ENCODE measurements around the gene GSTO2. TPM values are rescaled to one million over a fixed set of nuclear protein-coding genes. Genes with fewer than 3 reads are reported as not detected.

The GSTO2 gene
- total RNA-seq, 1 donor from 2014 or later = 7.8 TPM

DNA sequence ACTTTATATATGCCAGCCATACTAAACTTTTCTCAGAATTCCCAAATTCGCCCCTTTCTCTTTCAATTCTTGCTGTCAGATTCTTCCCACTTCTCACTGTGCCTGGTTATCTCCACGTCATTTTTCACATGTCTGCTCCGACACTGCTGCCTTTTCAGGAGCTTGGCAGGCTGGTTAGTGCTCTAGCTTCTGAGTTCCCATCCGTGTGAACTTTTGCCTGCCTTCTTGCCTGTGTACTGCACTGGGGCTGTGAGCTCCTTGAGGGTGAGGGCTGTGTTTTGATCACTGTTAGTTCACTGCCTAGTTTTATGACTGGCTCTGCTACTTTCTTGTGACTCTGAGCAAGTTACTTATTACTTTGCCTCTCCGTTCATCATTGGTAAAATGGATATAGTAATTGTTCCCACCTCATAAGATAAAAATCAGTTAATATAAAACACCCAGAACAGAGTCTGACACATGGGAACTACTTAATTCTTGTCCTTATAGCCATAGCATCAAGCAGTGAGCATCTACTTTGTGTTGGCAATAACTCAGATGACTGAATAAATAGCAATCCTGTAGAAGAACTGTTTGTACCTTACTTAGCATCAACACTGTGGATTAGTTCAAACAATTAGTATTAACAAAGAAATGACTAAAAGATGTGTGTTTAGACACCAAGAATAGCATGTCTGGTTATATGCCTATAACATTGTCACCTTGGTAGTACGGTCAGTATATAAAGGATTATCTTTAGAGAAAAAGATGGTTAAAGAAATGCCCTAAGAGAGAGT is 8.8 kb upstream of the GSTO2 start:
- H3K4me3 ChIP-seq = no peak overlapping the region

DNA sequence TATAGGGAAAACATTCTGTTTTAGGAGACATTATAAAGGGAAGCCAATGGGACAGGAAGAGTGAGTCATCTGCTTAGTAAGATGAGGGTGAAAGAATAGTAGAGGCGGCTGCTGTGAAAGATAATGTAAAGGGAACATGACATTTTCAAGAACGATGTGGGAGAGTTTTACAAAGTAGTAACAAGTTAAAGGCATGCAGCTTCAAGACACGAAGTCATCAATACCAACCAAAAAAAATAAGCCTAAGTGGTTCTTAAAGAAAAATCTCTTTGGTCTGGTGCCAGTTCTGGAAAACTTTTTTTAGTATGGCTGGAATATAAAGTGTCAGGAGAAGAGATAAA is 8.2 kb upstream of the GSTO2 start:
- no peaks in the 10 kb centered on the region for H3K9me3 ChIP-seq
- TF ChIP-seq, protein P1, sequence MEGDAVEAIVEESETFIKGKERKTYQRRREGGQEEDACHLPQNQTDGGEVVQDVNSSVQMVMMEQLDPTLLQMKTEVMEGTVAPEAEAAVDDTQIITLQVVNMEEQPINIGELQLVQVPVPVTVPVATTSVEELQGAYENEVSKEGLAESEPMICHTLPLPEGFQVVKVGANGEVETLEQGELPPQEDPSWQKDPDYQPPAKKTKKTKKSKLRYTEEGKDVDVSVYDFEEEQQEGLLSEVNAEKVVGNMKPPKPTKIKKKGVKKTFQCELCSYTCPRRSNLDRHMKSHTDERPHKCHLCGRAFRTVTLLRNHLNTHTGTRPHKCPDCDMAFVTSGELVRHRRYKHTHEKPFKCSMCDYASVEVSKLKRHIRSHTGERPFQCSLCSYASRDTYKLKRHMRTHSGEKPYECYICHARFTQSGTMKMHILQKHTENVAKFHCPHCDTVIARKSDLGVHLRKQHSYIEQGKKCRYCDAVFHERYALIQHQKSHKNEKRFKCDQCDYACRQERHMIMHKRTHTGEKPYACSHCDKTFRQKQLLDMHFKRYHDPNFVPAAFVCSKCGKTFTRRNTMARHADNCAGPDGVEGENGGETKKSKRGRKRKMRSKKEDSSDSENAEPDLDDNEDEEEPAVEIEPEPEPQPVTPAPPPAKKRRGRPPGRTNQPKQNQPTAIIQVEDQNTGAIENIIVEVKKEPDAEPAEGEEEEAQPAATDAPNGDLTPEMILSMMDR (IDR thresholded peaks at IDR 0.05) = no peak
- peak overlapping the region; percentile 25 for H3K27ac ChIP-seq
- H3K4me1 ChIP-seq = peaks cover 55% of the 10 kb centered on the region
- H3K27me3 ChIP-seq (ENCODE audit: low read depth) = no peaks in the 10 kb centered on the region
- H3K4me3 ChIP-seq = no peak overlapping the region
- DNase-seq (no peak), ATAC-seq (no peak)
- intact Hi-C loops (cut with DNase I) = no loop called here
- peaks cover 87% of the 10 kb centered on the region for H3K36me3 ChIP-seq

More for the DNA sequence above, 8.8 kb upstream of the GSTO2 start:
- DNase-seq (no peak), ATAC-seq (no peak)
- Histone ChIP-seq H3K36me3 (peaks cover 81% of the 10 kb centered on the region), H3K4me1 (peaks cover 56% of the 10 kb centered on the region), H3K27me3 (ENCODE audit: low read depth) (no peaks in the 10 kb centered on the region), H3K9me3 (no peaks in the 10 kb centered on the region), H3K27ac (peak overlapping the region; percentile 25)
- intact Hi-C loops (cut with DNase I) = no loop called here
- TF ChIP-seq, protein P1 (IDR thresholded peaks at IDR 0.05) = no peak

DNA sequence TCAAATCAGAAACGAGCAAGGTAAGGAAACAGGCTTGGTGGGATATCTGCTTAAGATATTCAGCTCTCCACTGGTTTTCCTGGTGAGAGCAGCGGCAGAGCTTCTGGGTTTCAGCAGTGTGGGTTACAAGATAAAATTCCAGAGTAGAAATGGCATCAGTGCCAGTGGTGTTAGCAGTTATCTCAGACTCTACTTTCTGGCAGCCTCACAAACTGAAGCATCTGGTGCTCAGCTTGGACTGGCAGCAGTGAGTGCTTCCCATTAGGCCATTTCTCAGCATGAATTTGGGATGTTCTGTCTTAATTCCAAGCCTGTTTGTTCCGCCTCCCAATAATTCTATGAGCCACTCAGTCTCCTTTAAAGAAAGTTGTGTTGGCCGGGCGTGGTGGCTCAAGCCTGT is 6.9 kb upstream of the GSTO2 start:
- no peak for ATAC-seq
- H3K27ac ChIP-seq = no peak overlapping the region
- intact Hi-C loops (cut with DNase I) = no loop called here

DNA sequence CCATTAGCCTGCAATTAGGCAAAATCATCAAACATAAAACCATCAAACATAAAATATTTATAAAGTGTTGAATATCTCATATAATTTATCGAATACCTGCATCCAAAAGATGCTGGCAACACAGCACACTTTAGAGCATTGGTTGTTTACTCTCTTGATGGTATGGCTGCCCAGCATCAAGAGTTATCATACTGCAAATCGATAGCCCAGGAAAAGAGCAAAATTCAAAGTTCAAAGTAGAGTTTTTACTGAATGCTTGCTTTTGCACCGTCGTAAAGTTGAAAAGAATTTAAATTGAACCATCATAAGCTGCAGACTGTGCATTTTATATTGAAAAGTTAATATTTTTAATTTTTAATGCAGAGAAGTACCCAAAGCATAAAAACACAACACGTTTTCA is 4.2 kb upstream of the GSTO2 start:
- H3K4me1 ChIP-seq = peaks cover 37% of the 10 kb centered on the region
- no peaks in the 10 kb centered on the region for H3K9me3 ChIP-seq
- DNase-seq = no peak
- H3K4me3 ChIP-seq = no peak overlapping the region
- TF ChIP-seq, protein P1 (IDR thresholded peaks at IDR 0.05) = no peak
- no peaks in the 10 kb centered on the region for H3K27me3 ChIP-seq (ENCODE audit: low read depth)
- peaks cover 83% of the 10 kb centered on the region for H3K36me3 ChIP-seq
- intact Hi-C loops (cut with DNase I) = no loop called here
- no peak overlapping the region for H3K27ac ChIP-seq
- ATAC-seq = no peak

More for the DNA sequence above, 6.9 kb upstream of the GSTO2 start:
- H3K4me3 ChIP-seq = no peak overlapping the region
- H3K9me3 ChIP-seq = no peaks in the 10 kb centered on the region
- H3K4me1 ChIP-seq = peaks cover 46% of the 10 kb centered on the region
- DNase-seq = no peak
- TF ChIP-seq, protein P1 (IDR thresholded peaks at IDR 0.05) = no peak
- H3K36me3 ChIP-seq = peaks cover 100% of the 10 kb centered on the region
- H3K27me3 ChIP-seq (ENCODE audit: low read depth) = no peaks in the 10 kb centered on the region

DNA sequence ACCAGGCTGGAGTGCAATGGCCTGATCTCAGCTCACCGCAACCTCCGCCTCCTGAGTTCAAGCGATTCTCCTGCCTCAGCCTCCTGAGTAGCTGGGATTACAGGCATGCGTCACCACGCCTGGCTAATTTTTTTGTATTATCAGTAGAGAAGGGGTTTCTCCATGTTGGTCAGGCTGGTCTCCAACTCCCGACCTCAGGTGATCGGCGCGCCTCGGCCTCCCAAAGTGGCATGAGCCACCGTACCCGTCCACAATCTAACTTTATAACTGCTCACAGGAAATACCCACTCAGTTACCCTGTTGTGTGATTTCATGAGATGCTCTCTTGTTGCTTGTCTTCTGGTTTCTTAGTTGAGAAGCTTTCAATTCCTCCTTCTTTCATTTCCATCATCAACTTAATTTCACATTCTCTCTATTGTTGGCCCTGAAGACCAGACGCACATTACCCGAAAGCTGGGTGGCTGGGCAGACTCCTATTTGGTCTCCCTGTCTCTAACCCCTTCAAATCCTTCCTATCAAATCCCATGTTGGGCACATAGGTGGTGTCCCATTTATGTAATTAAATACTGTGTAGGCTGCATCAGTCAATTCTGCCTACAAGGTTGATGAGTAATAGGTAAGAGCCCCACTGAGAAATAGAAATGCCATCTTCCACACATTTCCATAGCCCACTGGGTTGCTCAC is 1.1 kb upstream of the GSTO2 start:
- Histone ChIP-seq H3K27ac (peak overlapping the region; percentile 89), H3K4me1 (peaks cover 23% of the 10 kb centered on the region), H3K9me3 (no peaks in the 10 kb centered on the region), H3K36me3 (peaks cover 52% of the 10 kb centered on the region), H3K4me3 (peak overlapping the region; percentile 84), H3K27me3 (ENCODE audit: low read depth) (no peaks in the 10 kb centered on the region)
- TF ChIP-seq, protein P1 (IDR thresholded peaks at IDR 0.05) = no peak
- ATAC-seq (no peak), DNase-seq (no peak)
- intact Hi-C loops (cut with DNase I) = no loop called here
